ENCODE results near the gene NEUROG2.

Gene NEUROG2

GRCh38 chr4:112510291-112511092 is 5.5 kb downstream of the NEUROG2 start:
- Mint-ChIP-seq H3K4me1 (peaks cover 49% of the 10 kb centered on the region), H3K36me3 (ENCODE audit: low read depth) (no peaks in the 10 kb centered on the region)

GRCh38 chr4:112509243-112510141 is 6.5 kb downstream of the NEUROG2 start:
- H3K27ac Mint-ChIP-seq, result no peak overlapping the region
- peaks cover 39% of the 10 kb centered on the region for H3K4me1 Mint-ChIP-seq
- peak overlapping the region; percentile 31 to 70 (median 56) for H3K4me3 Mint-ChIP-seq
- H3K36me3 Mint-ChIP-seq (ENCODE audit: low read depth), result no peaks in the 10 kb centered on the region
- no peaks in the 10 kb centered on the region for H3K9me3 Mint-ChIP-seq
- peaks cover 93% of the 10 kb centered on the region for H3K27me3 Mint-ChIP-seq (ENCODE audit: low read depth)
- no peak for TF ChIP-seq CTCF (IDR thresholded peaks at IDR 0.05; ENCODE audit: unreplicated experiment in 3 of 3)

More at GRCh38 chr4:112510291-112511092, 5.5 kb downstream of the NEUROG2 start:
- Mint-ChIP-seq H3K9me3 (no peaks in the 10 kb centered on the region), H3K4me3 (peak overlapping the region; percentile 56 to 63 (median 63)), H3K27me3 (ENCODE audit: low read depth) (peaks cover 100% of the 10 kb centered on the region), H3K27ac (no peak overlapping the region)
- TF ChIP-seq CTCF (IDR thresholded peaks at IDR 0.05; ENCODE audit: unreplicated experiment in 3 of 3), result no peak

DNA sequence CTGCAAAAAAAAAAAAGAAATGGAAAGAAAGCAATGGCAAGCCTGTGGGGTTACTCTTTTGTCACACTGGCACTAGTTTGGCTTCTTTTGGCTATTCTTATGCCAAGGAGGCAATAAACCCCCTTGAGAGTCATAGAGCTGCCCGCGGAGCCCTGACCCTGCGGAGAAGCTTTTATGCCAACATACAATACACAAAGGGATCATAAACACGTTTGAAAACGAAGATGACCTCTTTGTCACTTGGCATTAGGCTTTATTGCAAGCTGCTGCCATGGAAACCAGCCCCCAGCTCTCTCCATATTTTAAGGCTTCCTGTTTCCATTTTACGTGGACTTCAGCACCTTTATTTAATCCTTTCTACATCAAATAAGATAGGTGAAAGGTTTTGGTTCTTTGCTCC is 7.6 kb downstream of the NEUROG2 start:
- no peaks in the 10 kb centered on the region for H3K36me3 Mint-ChIP-seq (ENCODE audit: low read depth)
- peaks cover 30% of the 10 kb centered on the region for H3K4me1 Mint-ChIP-seq
- H3K27me3 Mint-ChIP-seq (ENCODE audit: low read depth), result peaks cover 91% of the 10 kb centered on the region
- peak overlapping the region in 1 of 3 experiments; percentile 4 for H3K4me3 Mint-ChIP-seq
- H3K27ac Mint-ChIP-seq, result no peak overlapping the region
- H3K9me3 Mint-ChIP-seq, result no peaks in the 10 kb centered on the region
- TF ChIP-seq CTCF (IDR thresholded peaks at IDR 0.05; ENCODE audit: unreplicated experiment in 3 of 3), result no peak

DNA sequence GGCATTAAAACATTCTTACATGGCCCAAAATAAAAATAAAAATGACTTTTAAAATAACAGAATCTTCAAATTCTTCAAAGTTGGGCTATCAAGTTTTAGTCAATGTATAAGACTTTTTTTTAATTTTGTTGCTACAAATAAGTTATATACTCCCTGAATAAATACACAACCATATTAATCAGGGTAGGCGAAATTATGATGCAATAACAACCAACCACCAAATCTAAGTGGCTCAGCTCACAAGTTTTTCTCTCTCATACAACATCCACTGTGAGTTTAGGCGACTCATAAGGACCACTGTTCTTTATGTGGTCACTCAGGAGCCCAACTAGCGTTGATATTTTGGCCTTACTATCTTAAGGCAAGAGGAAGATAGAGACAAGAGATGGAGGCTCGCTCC is 11.2 kb downstream of the NEUROG2 start:
- Mint-ChIP-seq H3K27ac (no peak overlapping the region), H3K27me3 (ENCODE audit: low read depth) (peaks cover 70% of the 10 kb centered on the region), H3K4me1 (peaks cover 14% of the 10 kb centered on the region), H3K9me3 (no peaks in the 10 kb centered on the region), H3K4me3 (no peak overlapping the region), H3K36me3 (ENCODE audit: low read depth) (no peaks in the 10 kb centered on the region)
- TF ChIP-seq CTCF (IDR thresholded peaks at IDR 0.05; ENCODE audit: unreplicated experiment in 3 of 3), result no peak

DNA sequence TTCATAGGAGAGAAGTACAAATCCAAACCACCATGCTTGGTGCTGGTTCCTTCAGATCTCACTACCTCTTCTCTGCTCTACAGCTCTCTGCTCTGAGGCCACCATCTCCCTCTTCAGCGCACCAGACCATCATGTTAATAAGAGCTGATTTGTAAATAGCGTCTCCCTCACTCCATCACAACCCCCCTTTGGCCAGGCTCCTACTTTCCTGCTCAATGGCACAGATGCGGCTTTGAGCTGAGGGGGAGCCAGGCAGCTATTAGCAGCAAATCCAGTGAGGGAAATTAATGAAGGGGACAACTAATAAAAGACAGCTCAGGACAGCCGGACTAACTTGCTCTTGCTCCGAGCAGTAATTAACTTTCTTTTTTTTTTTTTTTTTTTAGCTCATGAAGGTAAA is 13.1 kb downstream of the NEUROG2 start:
- Mint-ChIP-seq H3K36me3 (ENCODE audit: low read depth) (no peaks in the 10 kb centered on the region), H3K27ac (no peak overlapping the region), H3K4me3 (no peak overlapping the region), H3K9me3 (peaks cover 3% of the 10 kb centered on the region), H3K4me1 (no peaks in the 10 kb centered on the region), H3K27me3 (ENCODE audit: low read depth) (peaks cover 58% of the 10 kb centered on the region)
- TF ChIP-seq CTCF (IDR thresholded peaks at IDR 0.05; ENCODE audit: unreplicated experiment in 3 of 3), result no peak

Data from nephron (organoid).